ENCODE measurements around the gene LSP1.
A peak's percentile ranks its signal among the peaks of the same experiment; 100 is the strongest.

The LSP1 gene

GRCh38 chr11:1879941-1880720 is 27.2 kb downstream of the LSP1 start:
- DNase-seq (ENCODE audit: low read depth, low spot score): peak; percentile 22
- in situ Hi-C loops (cut with HindIII; ENCODE audit: low sequenced_read_pairs): no loop called here
- H3K4me3 ChIP-seq (ENCODE audit: low read depth, low read length): no peak overlapping the region
- TF ChIP-seq CTCF (IDR thresholded peaks at IDR 0.05; ENCODE audit: low read depth, low read length): no peak

- H3K4me3 ChIP-seq (ENCODE audit: low read depth, low read length): no peak overlapping the region
- no peak for TF ChIP-seq CTCF (IDR thresholded peaks at IDR 0.05; ENCODE audit: low read depth, low read length)
- no peak for DNase-seq (ENCODE audit: low read depth, low spot score)
- in situ Hi-C loops (cut with HindIII; ENCODE audit: low sequenced_read_pairs): no loop called here
Observed at GRCh38 chr11:1880746-1881441, 28.0 kb downstream of the LSP1 start.

GRCh38 chr11:1881442-1882264 is 28.8 kb downstream of the LSP1 start:
- no peak overlapping the region for H3K4me3 ChIP-seq (ENCODE audit: low read depth, low read length)
- in situ Hi-C loops (cut with HindIII; ENCODE audit: low sequenced_read_pairs): no loop called here
- no peak for DNase-seq (ENCODE audit: low read depth, low spot score)
- no peak for TF ChIP-seq CTCF (IDR thresholded peaks at IDR 0.05; ENCODE audit: low read depth, low read length)

- peak; percentile 95 for TF ChIP-seq CTCF (IDR thresholded peaks at IDR 0.05; ENCODE audit: low read depth, low read length)
- in situ Hi-C loops (cut with HindIII; ENCODE audit: low sequenced_read_pairs): no loop called here
- no peak overlapping the region for H3K4me3 ChIP-seq (ENCODE audit: low read depth, low read length)
- peak; percentile 64 for DNase-seq (ENCODE audit: low read depth, low spot score)
Observed at GRCh38 chr11:1882265-1883238, 29.7 kb downstream of the LSP1 start.

GRCh38 chr11:1883346-1884302 is 30.7 kb downstream of the LSP1 start:
- no peak overlapping the region for H3K4me3 ChIP-seq (ENCODE audit: low read depth, low read length)
- DNase-seq (ENCODE audit: low read depth, low spot score): no peak
- TF ChIP-seq CTCF (IDR thresholded peaks at IDR 0.05; ENCODE audit: low read depth, low read length): no peak
- in situ Hi-C loops (cut with HindIII; ENCODE audit: low sequenced_read_pairs): no loop called here

All from astrocyte of the spinal cord (primary cell).